ENCODE results near the gene TSPOAP1.

The TSPOAP1 gene

GRCh38 chr17:58291246-58291645 is 37.3 kb downstream of the TSPOAP1 start:
- H3K4me3 ChIP-seq (ENCODE audit: low read length) = no peak overlapping the region
- H3K9me3 ChIP-seq (ENCODE audit: control insufficient read depth, low read depth, low read length) = no peaks in the 10 kb centered on the region
- H3K27ac ChIP-seq (ENCODE audit: low read length) = no peak overlapping the region
- H3K27me3 ChIP-seq (ENCODE audit: control insufficient read depth, insufficient read depth, low read length) = no peaks in the 10 kb centered on the region
- no peaks in the 10 kb centered on the region for H3K36me3 ChIP-seq (ENCODE audit: control insufficient read depth, low read depth, low read length)
- H3K4me1 ChIP-seq (ENCODE audit: control insufficient read depth, low read depth, low read length) = no peaks in the 10 kb centered on the region
- H3K9ac ChIP-seq (ENCODE audit: low read length) = no peak overlapping the region

GRCh38 chr17:58289869-58290268 is 38.7 kb downstream of the TSPOAP1 start:
- Histone ChIP-seq H3K4me3 (ENCODE audit: low read length) (no peak overlapping the region), H3K4me1 (ENCODE audit: control insufficient read depth, low read depth, low read length) (peaks cover 4% of the 10 kb centered on the region), H3K27me3 (ENCODE audit: control insufficient read depth, insufficient read depth, low read length) (no peaks in the 10 kb centered on the region), H3K9ac (ENCODE audit: low read length) (no peak overlapping the region), H3K27ac (ENCODE audit: low read length) (no peak overlapping the region), H3K36me3 (ENCODE audit: control insufficient read depth, low read depth, low read length) (no peaks in the 10 kb centered on the region), H3K9me3 (ENCODE audit: control insufficient read depth, low read depth, low read length) (no peaks in the 10 kb centered on the region)

DNA sequence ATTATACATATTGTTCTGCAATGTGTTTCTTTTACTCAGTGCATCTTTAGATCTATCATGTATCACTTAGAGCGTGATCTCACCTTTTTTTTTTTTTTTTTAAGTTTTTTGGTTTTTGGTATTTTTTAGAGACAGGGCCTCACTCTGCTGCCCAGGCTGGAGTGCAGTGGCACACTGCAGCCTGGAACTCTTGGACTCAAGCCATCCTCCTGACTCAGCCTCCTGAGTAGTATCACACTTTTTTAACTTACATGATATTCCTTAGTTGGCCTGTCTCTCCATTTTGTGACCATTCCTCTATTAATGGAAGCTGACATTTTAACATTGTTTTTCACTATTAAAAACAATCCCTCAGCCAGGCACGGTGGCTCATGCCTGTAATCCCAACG is 43.2 kb downstream of the TSPOAP1 start:
- peak overlapping the region; percentile 6 for H3K9ac ChIP-seq (ENCODE audit: low read length)
- no peak overlapping the region for H3K27ac ChIP-seq (ENCODE audit: low read length)
- no peaks in the 10 kb centered on the region for H3K27me3 ChIP-seq (ENCODE audit: control insufficient read depth, insufficient read depth, low read length)
- no peak overlapping the region for H3K4me3 ChIP-seq (ENCODE audit: low read length)
- no peaks in the 10 kb centered on the region for H3K9me3 ChIP-seq (ENCODE audit: control insufficient read depth, low read depth, low read length)
- H3K4me1 ChIP-seq (ENCODE audit: control insufficient read depth, low read depth, low read length) = peaks cover 12% of the 10 kb centered on the region
- no peaks in the 10 kb centered on the region for H3K36me3 ChIP-seq (ENCODE audit: control insufficient read depth, low read depth, low read length)

DNA sequence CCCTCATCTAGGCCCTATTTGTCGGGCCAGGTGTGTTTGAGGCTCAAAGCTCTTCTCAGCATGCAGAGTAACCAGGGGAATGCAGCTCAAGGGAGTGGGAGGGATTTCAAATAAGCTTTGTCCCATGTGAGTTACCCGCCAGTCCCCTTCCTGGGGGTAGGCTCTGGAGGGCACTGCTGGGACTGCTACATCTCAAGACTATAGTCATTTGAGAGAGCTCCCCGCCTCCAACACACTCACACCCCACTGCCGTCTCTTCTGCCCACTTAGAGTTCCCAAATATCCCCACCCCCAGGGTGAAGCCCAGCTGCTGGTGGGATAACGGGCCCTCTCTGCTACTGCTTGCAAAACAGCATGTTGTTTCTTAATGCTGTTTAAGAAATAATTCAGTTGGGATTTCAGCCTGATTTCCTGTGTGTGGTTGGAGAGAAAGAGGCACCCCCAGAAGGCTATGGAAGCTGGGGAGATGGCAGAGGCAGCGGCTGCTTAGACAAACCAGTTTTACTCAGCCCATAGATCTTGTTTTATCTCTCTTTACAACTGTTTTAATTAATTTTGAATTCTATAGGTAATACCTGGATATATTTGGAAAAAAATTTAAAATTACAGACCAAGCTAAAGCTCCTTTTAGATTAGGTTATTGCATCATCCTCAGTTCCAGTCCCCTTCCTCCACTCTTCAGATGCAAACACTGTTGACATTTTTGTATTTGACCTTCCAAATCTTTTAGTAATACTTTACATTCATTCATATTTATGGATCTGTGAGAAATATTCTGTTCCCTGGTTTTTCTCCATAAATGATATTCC is 43.8 kb downstream of the TSPOAP1 start:
- Histone ChIP-seq H3K9me3 (ENCODE audit: control insufficient read depth, low read depth, low read length) (no peaks in the 10 kb centered on the region), H3K4me3 (ENCODE audit: low read length) (no peak overlapping the region), H3K9ac (ENCODE audit: low read length) (peak overlapping the region; percentile 6), H3K27ac (ENCODE audit: low read length) (no peak overlapping the region), H3K36me3 (ENCODE audit: control insufficient read depth, low read depth, low read length) (no peaks in the 10 kb centered on the region), H3K27me3 (ENCODE audit: control insufficient read depth, insufficient read depth, low read length) (no peaks in the 10 kb centered on the region), H3K4me1 (ENCODE audit: control insufficient read depth, low read depth, low read length) (peaks cover 12% of the 10 kb centered on the region)

GRCh38 chr17:58283674-58284612 is 44.7 kb downstream of the TSPOAP1 start:
- Histone ChIP-seq H3K27ac (ENCODE audit: low read length) (no peak overlapping the region), H3K4me3 (ENCODE audit: low read length) (no peak overlapping the region), H3K4me1 (ENCODE audit: control insufficient read depth, low read depth, low read length) (peaks cover 12% of the 10 kb centered on the region), H3K27me3 (ENCODE audit: control insufficient read depth, insufficient read depth, low read length) (no peaks in the 10 kb centered on the region), H3K9ac (ENCODE audit: low read length) (no peak overlapping the region), H3K9me3 (ENCODE audit: control insufficient read depth, low read depth, low read length) (no peaks in the 10 kb centered on the region), H3K36me3 (ENCODE audit: control insufficient read depth, low read depth, low read length) (no peaks in the 10 kb centered on the region)

GRCh38 chr17:58282442-58282841 is 46.2 kb downstream of the TSPOAP1 start:
- H3K27me3 ChIP-seq (ENCODE audit: control insufficient read depth, insufficient read depth, low read length) = no peaks in the 10 kb centered on the region
- H3K36me3 ChIP-seq (ENCODE audit: control insufficient read depth, low read depth, low read length) = no peaks in the 10 kb centered on the region
- H3K9me3 ChIP-seq (ENCODE audit: control insufficient read depth, low read depth, low read length) = no peaks in the 10 kb centered on the region
- H3K27ac ChIP-seq (ENCODE audit: low read length) = no peak overlapping the region
- H3K4me1 ChIP-seq (ENCODE audit: control insufficient read depth, low read depth, low read length) = peaks cover 12% of the 10 kb centered on the region
- no peak overlapping the region for H3K4me3 ChIP-seq (ENCODE audit: low read length)
- H3K9ac ChIP-seq (ENCODE audit: low read length) = no peak overlapping the region

GRCh38 chr17:58281511-58282011 is 47.0 kb downstream of the TSPOAP1 start:
- H3K27me3 ChIP-seq (ENCODE audit: control insufficient read depth, insufficient read depth, low read length) = no peaks in the 10 kb centered on the region
- H3K4me1 ChIP-seq (ENCODE audit: control insufficient read depth, low read depth, low read length) = peaks cover 12% of the 10 kb centered on the region
- H3K9ac ChIP-seq (ENCODE audit: low read length) = no peak overlapping the region
- no peak overlapping the region for H3K4me3 ChIP-seq (ENCODE audit: low read length)
- no peaks in the 10 kb centered on the region for H3K36me3 ChIP-seq (ENCODE audit: control insufficient read depth, low read depth, low read length)
- no peak overlapping the region for H3K27ac ChIP-seq (ENCODE audit: low read length)
- no peaks in the 10 kb centered on the region for H3K9me3 ChIP-seq (ENCODE audit: control insufficient read depth, low read depth, low read length)

DNA sequence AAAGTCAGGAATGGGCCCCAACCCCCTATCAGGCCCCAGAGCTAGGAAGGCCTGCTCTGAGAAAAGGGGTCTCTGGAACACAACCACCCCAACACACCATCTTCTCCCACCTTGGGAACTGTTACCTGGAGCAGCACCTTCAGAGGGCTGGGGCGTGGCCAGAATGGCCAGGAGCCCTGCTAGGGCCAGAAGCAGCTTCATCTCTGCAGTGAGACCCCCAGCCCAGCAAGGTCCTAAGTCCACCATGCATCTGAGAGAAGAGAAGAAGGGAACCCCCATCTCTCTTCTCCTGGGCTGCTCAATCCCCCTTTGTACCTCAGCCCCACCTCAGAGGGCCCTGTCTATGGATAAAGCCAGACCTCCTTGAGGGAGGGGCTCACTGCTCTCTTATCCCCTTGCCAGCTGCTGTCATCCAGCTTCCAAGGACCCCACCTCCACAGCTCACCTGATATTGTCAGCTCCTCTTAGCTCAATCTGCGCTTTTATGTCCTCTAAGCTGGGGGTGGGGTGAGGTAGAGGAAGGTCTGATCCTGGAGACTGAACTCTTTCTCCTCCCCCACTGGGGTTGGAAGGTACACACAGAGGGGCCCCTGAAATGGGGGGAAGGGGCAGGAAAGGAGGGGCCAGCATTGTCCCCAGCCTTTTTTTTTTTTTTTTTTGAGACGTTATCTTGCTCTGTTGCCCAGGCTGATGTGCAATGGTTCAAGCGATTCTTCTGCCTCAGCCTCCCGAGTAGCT is 47.9 kb downstream of the TSPOAP1 start, which contains the start of gene MPO:
TSS of gene MPO (minus strand) at position 456 of the 738 bp plus-strand sequence. CDS start at position 279, 177 bp downstream.
- no peak within 1 kb of the TSS for H3K27ac ChIP-seq (ENCODE audit: low read length)
- H3K36me3 ChIP-seq (ENCODE audit: control insufficient read depth, low read depth, low read length) = no peaks in the 10 kb centered on the region
- H3K27me3 ChIP-seq (ENCODE audit: control insufficient read depth, insufficient read depth, low read length) = no peaks in the 10 kb centered on the region
- no peaks in the 10 kb centered on the region for H3K9me3 ChIP-seq (ENCODE audit: control insufficient read depth, low read depth, low read length)
- H3K9ac ChIP-seq (ENCODE audit: low read length) = no peak within 1 kb of the TSS
- H3K4me3 ChIP-seq (ENCODE audit: low read length) = no peak within 1 kb of the TSS
- H3K4me1 ChIP-seq (ENCODE audit: control insufficient read depth, low read depth, low read length) = peaks cover 12% of the 10 kb centered on the region

- no peaks in the 10 kb centered on the region for H3K9me3 ChIP-seq (ENCODE audit: control insufficient read depth, low read depth, low read length)
- H3K4me1 ChIP-seq (ENCODE audit: control insufficient read depth, low read depth, low read length) = peaks cover 8% of the 10 kb centered on the region
- no peaks in the 10 kb centered on the region for H3K27me3 ChIP-seq (ENCODE audit: control insufficient read depth, insufficient read depth, low read length)
- H3K36me3 ChIP-seq (ENCODE audit: control insufficient read depth, low read depth, low read length) = no peaks in the 10 kb centered on the region
- H3K27ac ChIP-seq (ENCODE audit: low read length) = no peak overlapping the region
- H3K9ac ChIP-seq (ENCODE audit: low read length) = no peak overlapping the region
- no peak overlapping the region for H3K4me3 ChIP-seq (ENCODE audit: low read length)
These were observed 48.7 kb downstream of the TSPOAP1 start for GRCh38 chr17:58279736-58280479.

- Histone ChIP-seq H3K9ac (ENCODE audit: low read length) (no peak overlapping the region), H3K36me3 (ENCODE audit: control insufficient read depth, low read depth, low read length) (no peaks in the 10 kb centered on the region), H3K9me3 (ENCODE audit: control insufficient read depth, low read depth, low read length) (no peaks in the 10 kb centered on the region), H3K4me1 (ENCODE audit: control insufficient read depth, low read depth, low read length) (peaks cover 2% of the 10 kb centered on the region), H3K27me3 (ENCODE audit: control insufficient read depth, insufficient read depth, low read length) (no peaks in the 10 kb centered on the region), H3K27ac (ENCODE audit: low read length) (no peak overlapping the region), H3K4me3 (ENCODE audit: low read length) (no peak overlapping the region)
These were observed 49.4 kb downstream of the TSPOAP1 start for GRCh38 chr17:58279016-58279711.

All from iPS-18a (cell line).